Omental fat pad (tissue), 4 donors: ENCODE results near the gene ERAP2. TPM values are rescaled to one million over a fixed set of nuclear protein-coding genes. Genes with fewer than 3 reads are reported as not detected.

ENCODE experiments used
- ATAC-seq: fragments of 150-250 bp; one replicate; pipeline ENCODE4 v1.9.1; 2016; ENCODE audit warnings: mild to moderate bottlenecking, moderate library complexity; ENCODE audit not compliant: low FRiP score
- DNase-seq: peaks from one replicate; pipeline ENCODE4 v3.0.0-alpha.2; 2019; ENCODE audit warnings: low spot score
- CTCF ChIP-seq, 3 donors: fragments of 450-650 bp; IDR thresholded peaks; one replicate each; pipeline ENCODE4 v1.5.1; 2016 to 2017; ENCODE audit warnings: antibody characterized with exemption in 3 of 3, mild to moderate bottlenecking in 3 of 3, moderate library complexity in 2 of 3
- total RNA-seq, 4 donors: library from RNA; depleted of rRNA; stranded (reverse); fragments of >200 nt; gene quantifications; one replicate each; pipeline ENCODE4 v1.1.0, GENCODE V29; 2016

Gene ERAP2
- total RNA-seq, 4 donors from 2014 or later = 15.1 to 57.4 (median 16.9) TPM

- no peak for ATAC-seq
- TF ChIP-seq CTCF (IDR thresholded peaks at IDR 0.05) = no peak
Observed at GRCh38 chr5:96958977-96959376, 82.7 kb downstream of the ERAP2 start.

GRCh38 chr5:96961053-96961452 is 84.8 kb downstream of the ERAP2 start:
- ATAC-seq (no peak), DNase-seq (no peak)
- TF ChIP-seq CTCF (IDR thresholded peaks at IDR 0.05) = no peak

More at GRCh38 chr5:96958977-96959376, 82.7 kb downstream of the ERAP2 start:
- DNase-seq = no peak

- ATAC-seq = no peak
- no peak for DNase-seq
- no peak for TF ChIP-seq CTCF (IDR thresholded peaks at IDR 0.05)
Observed at GRCh38 chr5:96962540-96962991, 86.3 kb downstream of the ERAP2 start.

DNA sequence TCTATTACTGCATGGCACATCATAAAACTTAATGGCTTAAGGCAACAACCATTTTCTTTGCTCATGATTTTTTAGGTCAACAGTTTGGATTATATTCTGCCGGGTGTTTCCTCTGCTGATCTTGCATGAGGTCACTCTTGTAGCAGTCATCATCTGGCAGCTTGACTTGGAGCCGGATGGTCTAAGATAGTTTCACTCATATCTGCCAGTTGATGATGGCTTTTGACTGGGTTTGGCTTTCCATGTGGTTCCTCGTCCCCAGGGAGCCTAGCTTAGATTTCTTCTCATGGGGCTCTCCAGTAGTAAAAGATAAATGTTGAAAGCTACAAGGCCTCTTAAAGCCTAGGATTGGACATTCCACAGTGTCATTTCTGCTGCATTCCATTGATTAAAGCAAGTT is 87.0 kb downstream of the ERAP2 start:
- peak; percentile 58 for ATAC-seq

DNA sequence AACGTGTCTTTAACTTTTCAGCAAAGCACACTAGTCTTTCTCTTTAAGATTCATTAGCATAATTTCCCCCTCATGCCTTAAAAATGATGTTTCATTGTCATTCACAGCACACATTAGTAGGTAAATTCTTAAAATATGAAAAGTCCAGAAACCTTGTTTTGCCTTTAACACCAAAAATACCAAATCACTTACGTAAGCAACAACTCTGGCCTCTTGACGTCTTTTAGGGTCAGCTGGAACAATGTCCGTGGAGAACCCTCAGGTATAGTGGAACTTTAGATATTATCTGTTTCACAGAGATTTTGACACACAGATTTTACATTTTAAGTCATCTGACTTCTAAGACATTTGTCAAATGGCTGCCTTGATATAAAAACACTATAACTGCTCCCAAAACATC is 90.5 kb downstream of the ERAP2 start:
- no peak for TF ChIP-seq CTCF (IDR thresholded peaks at IDR 0.05)
- ATAC-seq (no peak), DNase-seq (no peak)

More for the DNA sequence above, 87.0 kb downstream of the ERAP2 start:
- DNase-seq = no peak
- TF ChIP-seq CTCF (IDR thresholded peaks at IDR 0.05) = no peak

GRCh38 chr5:96967400-96967799 is 91.1 kb downstream of the ERAP2 start:
- no peak for ATAC-seq
- no peak for DNase-seq
- TF ChIP-seq CTCF (IDR thresholded peaks at IDR 0.05) = no peak

DNA sequence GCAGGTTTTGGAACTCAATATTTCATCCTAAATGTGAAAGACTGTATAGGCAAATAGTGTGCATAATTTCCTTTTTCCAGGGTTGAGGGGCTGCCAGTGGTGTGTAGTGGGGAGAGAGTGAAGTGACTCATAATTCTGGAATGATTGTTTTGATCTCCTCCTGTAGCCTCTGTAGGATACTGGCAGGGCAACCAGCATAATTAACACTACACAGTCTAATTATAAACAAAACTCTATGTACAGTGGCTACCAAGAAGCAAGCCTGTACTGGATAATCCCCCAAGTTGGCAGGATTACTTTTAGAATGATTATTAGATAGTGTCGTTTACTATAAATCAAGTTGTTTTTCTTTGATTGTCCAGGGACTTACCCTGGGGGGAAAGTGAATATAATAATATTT is 91.8 kb downstream of the ERAP2 start:
- DNase-seq (no peak), ATAC-seq (peak; percentile 85)
- no peak for TF ChIP-seq CTCF (IDR thresholded peaks at IDR 0.05)
